Adipose tissue (tissue), 3 donors: ENCODE measurements around the gene DIDO1. TPM values are rescaled to one million over a fixed set of nuclear protein-coding genes. Genes with fewer than 3 reads are reported as not detected.
"Not testable (repeated sequence)": the region's sequence is repeated elsewhere in the genome, so short reads cannot be mapped to it uniquely, and the experiment has no call there.

Source experiments
- H3K27ac ChIP-seq: one replicate; pipeline ENCODE4 v1.5.1; 2013; ENCODE audit warnings: low read depth, low read length
- WGBS, 3 donors: extraction: QIAGEN DNeasy Blood & Tissue Kit; methylation state at CpG; one replicate each; pipeline ENCODE4 v1.1.7; 2013; 5-methylcytosine and 5-hydroxymethylcytosine counted together
- polyA plus RNA-seq, 3 donors: library from polyadenylated mRNA; stranded (reverse); fragments of 200-250 nt; gene quantifications; one replicate each; pipeline ENCODE4 v1.2.3, GENCODE V29; 2013
- donor health status: healthy with polysubstance abuse.
- donor health status: Bipolar disorder and iron deficiency.
- donor health status: healthy.

Gene DIDO1
- polyA plus RNA-seq, 3 donors: 12.3 to 27.6 (median 17.4) TPM

DNA sequence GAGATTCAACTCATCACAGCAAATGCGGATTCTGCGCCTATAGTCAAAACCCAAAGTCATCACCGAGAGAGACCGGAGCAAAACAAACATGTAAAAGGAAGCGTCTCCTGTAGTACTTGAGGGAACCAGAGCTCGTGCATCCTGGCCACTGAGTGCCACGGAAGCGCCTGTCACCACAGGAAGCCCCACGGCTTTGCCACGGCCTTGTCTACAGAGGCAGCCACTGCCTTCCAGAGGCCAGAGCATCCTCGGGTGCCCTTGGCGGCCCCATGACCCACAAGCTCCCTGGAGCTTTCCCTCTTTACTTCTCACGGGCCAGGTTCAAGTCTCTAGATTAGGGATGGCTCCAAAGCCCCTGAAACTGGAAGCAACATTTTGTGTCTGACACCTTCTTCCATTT, 72.2 kb downstream of the DIDO1 start:
- WGBS, 3 donors: 93 to 95% (median 93%) methylated on average over 13 of the region's 13 CpGs

DNA sequence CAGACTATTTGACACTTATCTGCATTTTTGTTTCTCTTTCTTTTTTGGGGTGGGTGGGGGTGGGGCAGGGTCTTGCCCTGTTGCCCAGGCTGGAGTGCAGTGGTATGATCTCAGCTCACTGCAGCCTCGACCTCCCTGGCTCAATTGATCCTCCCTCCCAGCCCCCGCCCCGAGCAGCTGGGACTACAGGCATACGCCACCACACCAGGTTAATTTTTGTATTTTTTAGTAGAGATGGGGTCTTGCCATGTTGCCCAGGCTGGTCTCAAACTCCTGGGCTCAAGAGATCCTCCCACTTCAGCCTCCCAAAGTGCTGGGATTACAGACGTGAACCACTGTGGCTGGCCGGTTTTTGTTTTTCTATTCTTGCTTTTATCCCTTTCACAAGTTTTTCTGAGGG, 73.0 kb downstream of the DIDO1 start:
- not testable (repeated sequence) for H3K27ac ChIP-seq
- WGBS, 3 donors: 85 to 93% (median 86%) methylated on average over 6 of the region's 6 CpGs

More for the DNA sequence above, 72.2 kb downstream of the DIDO1 start:
- H3K27ac ChIP-seq: no peak overlapping the region

DNA sequence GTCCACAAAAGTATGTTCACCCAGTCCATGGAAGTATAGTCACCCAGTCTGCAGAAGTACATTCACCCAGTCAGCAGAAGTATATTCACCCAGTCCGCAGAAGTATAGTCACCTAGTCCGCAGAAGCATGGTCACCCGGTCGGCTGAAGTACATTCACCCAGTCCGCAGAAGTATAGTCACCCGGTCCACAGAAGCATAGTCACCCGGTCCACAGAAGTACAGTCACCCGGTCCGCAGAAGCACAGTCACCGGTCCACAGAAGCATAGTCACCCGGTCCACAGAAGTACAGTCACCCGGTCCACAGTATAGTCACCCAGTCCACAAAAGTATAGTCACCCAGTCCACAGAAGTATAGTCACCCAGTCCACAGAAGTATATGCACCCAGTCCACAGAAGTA, 73.5 kb downstream of the DIDO1 start:
- WGBS, 3 donors: 91 to 96% (median 94%) methylated on average over 12 of the region's 12 CpGs
- H3K27ac ChIP-seq: no peak overlapping the region

DNA sequence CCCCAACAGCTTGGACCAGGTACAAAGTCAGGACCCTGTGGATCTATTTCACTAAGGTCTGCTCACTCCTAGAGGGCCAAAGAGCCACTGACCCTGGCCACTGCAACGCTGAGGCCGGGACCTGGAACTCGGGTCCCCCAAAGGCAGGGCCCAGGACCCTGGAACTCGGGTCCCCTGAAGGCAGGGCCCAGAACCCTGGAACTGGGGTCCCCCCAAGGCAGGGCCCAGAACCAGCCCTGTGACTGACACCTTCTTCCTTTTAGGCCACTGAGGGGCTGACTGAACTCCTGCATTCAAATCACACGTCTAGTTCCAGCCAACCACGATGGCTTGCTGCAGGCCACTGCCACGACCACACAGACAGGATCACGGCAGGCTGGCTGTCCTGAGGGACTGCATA, 74.1 kb downstream of the DIDO1 start:
- 90 to 92% (median 91%) methylated on average over 8 of the region's 8 CpGs for WGBS, 3 donors
- H3K27ac ChIP-seq: no peak overlapping the region

DNA sequence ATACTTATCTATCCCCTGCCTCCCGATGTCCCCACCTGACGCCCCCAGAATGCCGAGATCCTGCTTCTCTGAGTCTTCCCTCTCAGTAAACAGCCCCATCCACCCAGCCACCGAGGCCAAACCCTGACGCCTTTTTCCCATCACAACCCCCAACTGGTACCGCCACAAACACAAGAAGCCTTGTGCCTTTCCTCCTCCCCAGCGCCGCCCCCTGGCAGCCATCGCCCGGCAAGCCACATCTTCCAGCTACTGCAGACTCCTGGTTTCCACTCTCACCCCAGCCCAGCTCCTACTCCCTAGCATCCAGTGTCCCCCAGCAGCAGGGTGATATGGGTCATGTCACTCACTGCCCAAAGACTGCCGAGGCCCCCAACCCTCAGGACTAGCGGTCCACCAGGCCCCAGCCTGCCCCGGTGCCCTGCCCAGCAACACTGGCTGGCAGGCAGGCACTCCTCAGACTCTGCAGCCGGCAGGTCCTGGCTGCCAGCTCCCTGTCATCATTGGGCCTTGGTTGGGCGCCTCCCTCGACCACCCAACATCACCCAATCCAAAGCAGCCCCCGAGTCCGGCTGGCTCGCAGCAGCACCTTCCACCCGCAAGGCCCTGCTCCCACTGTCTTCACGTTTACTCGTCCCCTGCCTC, 75.9 kb downstream of the DIDO1 start:
- 85 to 91% (median 89%) methylated on average over 22 of the region's 22 CpGs for WGBS, 3 donors
- H3K27ac ChIP-seq: no peak overlapping the region

DNA sequence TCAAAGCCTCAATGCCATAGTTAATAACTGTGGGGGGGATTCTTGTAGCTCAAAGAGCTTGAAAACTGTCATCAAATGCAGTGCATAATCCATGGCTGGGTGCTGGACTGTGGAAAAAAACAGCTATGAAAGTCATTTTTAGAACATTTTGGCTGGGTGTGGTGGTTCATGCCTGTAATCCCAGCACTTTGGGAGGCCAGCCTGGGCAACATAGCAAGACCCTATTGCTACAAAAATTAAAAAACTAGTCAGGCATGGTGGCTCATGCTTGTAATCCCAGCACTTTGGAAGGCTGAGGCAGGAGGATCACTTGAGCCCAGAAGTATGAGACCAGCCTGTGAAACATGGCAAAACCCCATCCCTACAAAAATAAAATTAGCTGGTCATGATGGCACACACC, 76.9 kb downstream of the DIDO1 start:
- H3K27ac ChIP-seq: no peak overlapping the region

DNA sequence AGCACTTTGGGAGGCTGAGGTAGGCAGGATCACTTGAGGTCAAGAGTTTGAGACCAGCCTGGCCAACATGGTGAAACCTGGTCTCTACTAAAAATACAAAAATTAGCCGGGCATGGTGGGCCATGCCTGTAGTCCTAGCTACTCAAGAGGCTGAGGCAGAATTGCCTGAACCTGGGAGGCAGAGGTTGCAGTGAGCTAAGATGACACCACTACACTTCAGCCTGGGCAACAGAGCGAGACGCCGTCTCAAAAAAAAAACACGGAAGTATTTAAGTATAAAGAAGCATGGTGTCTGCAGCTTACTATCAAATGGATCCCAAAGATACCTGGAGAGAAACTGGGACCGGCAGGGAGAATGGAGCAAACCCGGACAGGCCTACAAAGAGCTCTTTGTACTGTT, 77.4 kb downstream of the DIDO1 start:
- not testable (repeated sequence) for H3K27ac ChIP-seq
- 94% methylated on average over 7 of the region's 7 CpGs for WGBS, 3 donors

DNA sequence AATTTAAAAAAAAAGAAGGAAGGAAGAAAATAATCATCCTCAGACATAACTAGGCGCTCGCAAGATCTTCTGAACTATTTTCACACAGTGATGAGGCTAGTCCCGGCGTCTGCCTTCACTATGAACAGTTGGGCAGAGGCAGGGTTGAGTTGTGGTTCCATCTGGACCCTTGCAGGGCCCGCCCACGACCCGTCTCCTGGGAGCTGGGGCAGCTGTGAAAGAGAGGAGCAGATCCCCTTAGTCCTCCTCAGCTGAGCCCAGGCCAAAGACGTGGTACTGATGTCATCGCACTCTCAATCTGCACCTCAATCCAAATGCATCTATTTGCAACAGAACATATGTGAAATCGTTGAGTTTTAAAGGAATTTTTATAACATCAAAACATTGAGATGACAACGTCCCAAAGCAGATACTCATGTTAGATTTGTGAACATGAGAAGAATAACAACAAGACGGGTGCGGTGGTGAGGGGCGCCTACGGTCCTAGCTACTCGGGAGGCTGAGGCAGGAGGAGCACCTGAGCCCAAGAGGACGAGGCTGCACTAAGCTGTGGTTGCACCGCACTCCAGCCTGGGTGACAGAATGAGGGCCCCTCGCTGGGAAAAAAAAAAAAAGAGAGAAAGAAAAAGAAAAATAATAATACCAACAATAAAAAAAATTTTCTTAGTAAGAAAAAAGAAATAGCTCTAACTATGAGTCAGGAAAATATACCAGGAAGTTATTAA, 80.0 kb downstream of the DIDO1 start:
- no peak overlapping the region for H3K27ac ChIP-seq
- 86 to 95% (median 92%) methylated on average over 19 of the region's 19 CpGs for WGBS, 3 donors

DNA sequence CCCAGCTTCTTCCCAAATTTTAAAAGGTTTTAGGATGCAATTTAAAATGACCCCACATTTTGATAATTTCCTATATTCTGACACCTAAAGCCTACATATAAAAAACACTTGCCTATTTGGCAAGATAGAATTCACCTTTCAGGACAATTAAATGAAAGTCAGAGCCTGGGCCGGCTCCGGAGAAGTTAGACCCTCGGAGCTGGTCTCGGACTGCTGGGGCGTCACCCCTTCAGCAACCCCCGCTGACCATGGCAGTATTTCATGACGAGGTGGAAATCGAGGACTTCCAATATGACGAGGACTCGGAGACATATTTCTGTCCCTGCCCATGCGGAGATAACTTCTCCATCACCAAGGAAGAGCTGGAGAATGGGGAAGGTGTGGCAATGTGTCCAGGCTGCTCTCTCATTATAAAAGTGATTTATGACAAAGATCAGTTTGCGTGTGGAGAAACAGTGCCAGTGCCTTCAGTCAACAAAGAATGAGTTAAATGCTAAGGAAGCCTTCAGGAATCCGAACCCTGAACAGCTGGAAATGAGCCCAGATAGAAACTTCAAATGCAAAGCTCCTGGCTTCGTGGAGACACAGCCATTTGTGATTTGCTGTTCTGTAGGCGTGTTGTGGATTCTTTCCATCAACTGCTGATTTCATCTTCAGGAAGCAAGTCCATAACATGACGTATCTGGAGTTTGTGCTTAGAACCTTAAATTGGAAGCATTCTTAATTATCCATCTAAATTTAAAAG, 80.7 kb downstream of the DIDO1 start:
- 94 to 96% (median 94%) methylated on average over 16 of the region's 16 CpGs for WGBS, 3 donors
- H3K27ac ChIP-seq: no peak overlapping the region

DNA sequence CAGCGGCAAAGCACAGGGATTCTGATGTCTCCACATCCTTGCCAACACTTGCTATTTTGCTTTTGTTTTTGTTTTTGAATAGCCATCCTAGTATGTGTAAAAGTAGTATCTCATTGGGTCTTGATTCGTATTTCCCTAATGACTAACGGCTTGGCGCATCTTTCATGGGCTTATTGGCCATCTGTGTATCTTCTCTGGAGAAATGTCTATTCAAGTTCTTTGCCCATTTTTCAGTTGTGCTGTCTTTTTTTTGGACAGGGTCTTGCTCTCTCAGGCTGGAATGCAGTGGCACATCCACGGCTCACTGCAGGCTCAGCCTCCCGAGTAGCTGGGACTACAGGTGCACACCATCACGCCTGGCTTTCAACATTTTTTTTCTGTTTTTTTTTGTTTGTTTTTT, 82.1 kb downstream of the DIDO1 start:
- no peak overlapping the region for H3K27ac ChIP-seq
- WGBS, 3 donors: 97 to 98% (median 98%) methylated on average over 7 of the region's 7 CpGs

DNA sequence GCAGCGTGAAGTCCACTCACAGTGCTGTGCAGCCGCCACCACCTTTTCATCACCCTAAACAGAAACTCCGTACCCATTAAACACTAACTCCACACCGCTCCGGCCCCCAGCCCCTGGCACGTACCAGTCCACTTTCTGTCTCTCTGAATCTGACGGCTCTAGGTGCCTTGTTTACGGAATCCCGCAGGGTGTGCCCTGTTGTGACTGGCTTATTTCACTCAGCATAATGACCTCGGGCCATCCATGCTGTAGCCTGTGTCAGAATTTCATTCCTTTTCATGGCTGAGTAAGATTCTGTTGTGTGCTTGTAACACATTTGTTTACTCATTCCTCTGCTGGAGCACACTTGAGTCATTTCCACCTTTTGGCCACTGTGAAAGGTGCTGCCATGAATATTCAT, 82.6 kb downstream of the DIDO1 start:
- H3K27ac ChIP-seq: no peak overlapping the region
- WGBS, 3 donors: 95 to 97% (median 95%) methylated on average over 10 of the region's 10 CpGs

DNA sequence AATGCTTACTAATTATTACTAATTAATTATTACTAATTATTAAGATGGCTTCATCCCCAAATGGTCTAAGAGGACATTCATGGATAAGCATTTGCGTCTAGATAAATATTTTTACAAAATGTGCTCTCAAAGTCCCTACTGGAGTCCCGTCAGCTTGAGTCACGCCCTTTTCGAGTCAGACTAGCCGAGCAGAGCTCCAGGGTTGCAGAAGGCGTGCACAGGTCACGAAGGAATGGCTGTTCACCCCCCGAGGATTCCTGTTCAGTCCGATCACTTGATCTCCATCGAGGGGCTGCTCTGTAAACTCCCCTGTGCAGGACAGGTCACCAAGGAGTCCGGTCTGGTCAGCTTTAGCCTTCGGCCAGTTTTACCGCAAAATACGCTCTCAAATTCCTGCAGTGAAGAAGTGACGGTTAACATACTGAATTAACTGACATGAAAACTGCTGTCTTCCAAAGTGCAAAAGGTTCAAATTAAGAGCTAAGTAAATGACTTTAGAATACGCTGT, 84.5 kb downstream of the DIDO1 start:
- no peak overlapping the region for H3K27ac ChIP-seq
- WGBS, 3 donors: 83 to 88% (median 84%) methylated on average over 16 of the region's 16 CpGs

DNA sequence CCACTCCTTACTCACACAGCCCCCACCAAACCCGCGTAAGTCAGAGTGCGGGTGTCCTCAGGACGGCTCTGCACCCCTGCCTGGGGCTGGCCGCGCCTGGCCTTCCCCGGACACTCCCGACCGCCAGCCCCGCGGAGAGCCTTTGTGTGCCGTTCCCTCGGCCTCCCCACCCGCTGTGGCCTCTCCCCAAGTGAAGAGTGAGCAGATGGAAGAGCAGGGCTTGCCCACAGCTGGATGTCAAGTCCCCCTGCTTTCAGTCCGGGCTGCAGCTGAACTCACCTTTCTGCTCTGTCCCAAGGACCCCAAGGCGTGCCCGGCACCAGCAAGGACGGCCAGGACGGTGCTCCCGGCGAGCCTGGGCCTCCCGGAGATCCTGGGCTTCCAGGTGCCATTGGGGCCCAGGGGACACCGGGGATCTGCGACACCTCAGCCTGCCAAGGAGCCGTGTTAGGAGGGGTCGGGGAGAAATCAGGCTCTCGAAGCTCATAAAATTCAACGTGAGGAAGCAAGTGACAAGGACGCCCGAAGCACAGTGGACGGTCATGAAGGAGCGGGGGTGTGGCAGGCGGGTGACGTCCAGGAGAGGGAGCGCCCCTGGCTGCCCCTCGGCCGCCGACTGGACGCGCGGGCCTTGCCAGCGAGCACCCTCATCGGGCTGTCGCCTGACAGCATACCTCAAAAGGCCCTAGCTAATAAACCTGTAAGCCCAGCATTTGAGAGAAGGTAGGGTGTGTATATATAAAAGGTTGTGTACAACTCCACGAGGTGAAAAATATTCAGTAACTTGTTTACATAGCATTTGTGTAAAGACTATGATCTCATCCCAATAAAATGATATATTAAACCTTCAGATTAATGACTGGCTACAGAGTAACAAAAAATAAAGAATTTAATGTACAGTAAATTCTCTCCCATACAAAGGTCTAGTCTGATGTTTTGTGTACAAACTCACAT, 85.8 kb downstream of the DIDO1 start:
- WGBS, 3 donors: 82 to 87% (median 84%) methylated on average over 45 of the region's 45 CpGs

DNA sequence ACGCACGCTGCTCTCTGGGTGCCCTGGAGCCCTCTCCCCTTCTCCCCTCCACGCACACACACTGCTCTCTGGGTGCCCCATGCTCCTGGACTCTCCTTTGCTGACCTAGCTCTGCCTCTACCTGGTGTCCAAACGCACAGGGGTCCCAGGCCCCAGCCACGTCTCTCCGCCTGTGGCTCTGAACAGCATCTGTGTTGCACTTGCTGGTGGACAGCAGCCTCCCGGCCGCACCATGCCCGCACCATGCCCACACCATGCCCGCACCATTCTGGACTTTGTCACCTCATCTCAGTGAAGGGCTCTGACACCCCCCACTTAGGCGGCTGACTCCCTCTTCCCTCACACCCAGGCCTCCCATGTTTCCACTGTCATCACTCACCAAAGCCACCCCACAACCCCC, 86.5 kb downstream of the DIDO1 start:
- 84 to 97% (median 92%) methylated on average over 11 of the region's 11 CpGs for WGBS, 3 donors
- H3K27ac ChIP-seq: no peak overlapping the region

More for the DNA sequence above, 85.8 kb downstream of the DIDO1 start:
- H3K27ac ChIP-seq: no peak overlapping the region

DNA sequence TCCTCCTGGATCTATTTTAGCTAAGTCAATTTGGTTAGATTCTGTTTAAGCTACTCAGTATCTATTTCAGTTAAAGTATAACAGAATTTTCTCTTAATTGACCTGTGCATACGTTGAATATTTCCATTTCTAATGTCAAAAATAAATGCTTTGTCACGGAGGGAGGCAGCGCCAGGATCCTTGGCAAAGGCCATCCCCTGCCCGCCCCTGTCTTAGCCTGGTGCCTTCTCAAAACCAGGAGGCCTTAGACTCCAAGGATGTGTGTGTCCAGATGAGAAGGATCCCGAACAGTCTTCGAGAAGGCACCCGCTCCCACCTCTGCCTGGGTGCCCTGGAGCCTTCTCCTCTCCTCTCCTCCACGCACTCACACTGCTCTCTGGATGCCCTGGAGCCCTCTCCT, 87.0 kb downstream of the DIDO1 start:
- no peak overlapping the region for H3K27ac ChIP-seq
- WGBS, 3 donors: 85 to 94% (median 89%) methylated on average over 8 of the region's 8 CpGs

DNA sequence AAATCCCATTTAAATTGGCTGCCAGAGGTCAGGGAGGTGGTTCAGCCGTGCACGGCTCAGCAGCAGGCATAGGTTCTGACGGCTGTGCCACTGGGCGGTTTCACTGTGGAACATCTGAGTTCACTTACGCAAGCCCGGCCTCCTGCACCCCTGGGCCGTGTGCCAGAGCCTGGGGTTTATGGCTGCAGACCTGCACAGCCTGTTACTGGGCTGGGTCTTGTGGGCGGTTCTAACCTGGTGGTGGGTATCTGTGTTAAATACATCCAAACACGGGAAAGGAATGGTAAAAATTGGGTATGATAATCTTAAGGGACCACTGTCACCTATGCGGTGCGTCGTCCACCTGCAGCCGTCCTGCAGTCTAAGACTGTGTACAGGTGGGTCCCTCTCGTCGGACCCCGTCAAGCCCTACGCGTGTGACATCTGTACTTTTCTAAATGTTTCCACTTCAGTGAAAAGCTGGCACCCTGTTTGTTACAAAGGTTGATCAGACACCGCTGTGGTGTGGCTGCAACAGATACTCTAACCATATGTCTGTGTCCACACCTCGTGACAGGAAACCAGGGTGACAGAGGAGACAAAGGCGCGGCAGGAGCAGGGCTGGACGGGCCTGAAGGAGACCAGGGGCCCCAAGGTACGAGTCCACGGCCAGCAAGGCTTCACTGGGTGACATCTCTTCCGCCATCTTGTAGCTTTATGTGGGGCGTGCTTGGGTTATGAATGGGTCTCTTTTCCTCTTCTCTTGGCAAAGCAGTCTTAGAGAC, 88.0 kb downstream of the DIDO1 start:
- 62 to 78% (median 72%) methylated on average over 27 of the region's 27 CpGs for WGBS, 3 donors
- no peak overlapping the region for H3K27ac ChIP-seq

DNA sequence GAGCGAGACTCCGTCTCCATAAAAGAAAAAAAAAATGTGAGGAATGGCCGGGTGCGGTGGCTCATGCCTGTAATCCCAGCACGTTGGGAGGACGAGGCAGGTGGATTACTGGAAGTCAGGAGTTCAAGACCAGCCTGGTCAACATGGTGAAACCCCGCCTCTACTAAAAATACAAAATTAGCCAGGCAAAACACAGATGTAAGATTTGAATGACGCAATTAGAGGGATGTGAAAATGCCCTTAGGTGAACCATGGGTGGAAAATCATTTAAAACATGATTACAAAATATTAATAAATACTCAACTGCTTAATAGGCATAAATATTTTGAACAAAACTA, 88.5 kb downstream of the DIDO1 start:
- H3K27ac ChIP-seq: no peak overlapping the region
- WGBS, 3 donors: 70 to 92% (median 80%) methylated on average over 8 of the region's 8 CpGs
